ENCODE results near the gene PELI1.

GRCh38 chr2:64139956-64140355, 4.3 kb downstream of the PELI1 start:
- TF ChIP-seq, protein P1, sequence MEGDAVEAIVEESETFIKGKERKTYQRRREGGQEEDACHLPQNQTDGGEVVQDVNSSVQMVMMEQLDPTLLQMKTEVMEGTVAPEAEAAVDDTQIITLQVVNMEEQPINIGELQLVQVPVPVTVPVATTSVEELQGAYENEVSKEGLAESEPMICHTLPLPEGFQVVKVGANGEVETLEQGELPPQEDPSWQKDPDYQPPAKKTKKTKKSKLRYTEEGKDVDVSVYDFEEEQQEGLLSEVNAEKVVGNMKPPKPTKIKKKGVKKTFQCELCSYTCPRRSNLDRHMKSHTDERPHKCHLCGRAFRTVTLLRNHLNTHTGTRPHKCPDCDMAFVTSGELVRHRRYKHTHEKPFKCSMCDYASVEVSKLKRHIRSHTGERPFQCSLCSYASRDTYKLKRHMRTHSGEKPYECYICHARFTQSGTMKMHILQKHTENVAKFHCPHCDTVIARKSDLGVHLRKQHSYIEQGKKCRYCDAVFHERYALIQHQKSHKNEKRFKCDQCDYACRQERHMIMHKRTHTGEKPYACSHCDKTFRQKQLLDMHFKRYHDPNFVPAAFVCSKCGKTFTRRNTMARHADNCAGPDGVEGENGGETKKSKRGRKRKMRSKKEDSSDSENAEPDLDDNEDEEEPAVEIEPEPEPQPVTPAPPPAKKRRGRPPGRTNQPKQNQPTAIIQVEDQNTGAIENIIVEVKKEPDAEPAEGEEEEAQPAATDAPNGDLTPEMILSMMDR (IDR thresholded peaks at IDR 0.05), result no peak
- no peak for TF ChIP-seq POLR2A (IDR thresholded peaks at IDR 0.05)
